A549 (cell line): Measurements from ENCODE around the gene NCAPH2. TPM values are rescaled to one million over a fixed set of nuclear protein-coding genes. Genes with fewer than 3 reads are reported as not detected.

Source experiments
- ATAC-seq, 2 experiments: fragments of 200-7000 bp in 1 of 2; fragments of >200 bp in 1 of 2; cut with Nextera tagmentation in 1 of 2; cut with Tn5 transposase in 1 of 2; 3 replicates each; pipeline versions ENCODE4 v1.8.0 to v1.9.1; 2018 to 2020; ENCODE audit warnings: mild to moderate bottlenecking in 1 of 2, moderate library complexity in 1 of 2
- CTCF ChIA-PET: fragments of 300-600 bp; sonication (Branson Sonifier 250); formaldehyde crosslinking; extraction: SDS; loops from one replicate; lab custom pipeline; 2021; ENCODE audit warnings: antibody characterized with exemption, inconsistent platforms; lab: Yijun Ruan, JAX
- POLR2A ChIA-PET: fragments of 350-600 bp; formaldehyde crosslinking; extraction: SDS; loops from one replicate; lab custom pipeline; 2021; ENCODE audit warnings: antibody characterized with exemption, inconsistent platforms; lab: Yijun Ruan, JAX
- DNase-seq, 2 experiments: peaks; one replicate each; pipeline versions ENCODE4 v3.0.0 to v3.0.0-alpha.2; 2011 to 2016; ENCODE audit warnings: low read depth in 1 of 2, low spot score in 1 of 2
- FAIRE-seq: peaks from 2 replicates; lab custom pipeline; 2011; peaks lifted over from hg19 to GRCh38; lab: Jason Lieb, UNC
- H3K27ac ChIP-seq, 2 experiments: fragments of >200 bp; sonication (Bioruptor Twin); formaldehyde crosslinking; 3 replicates each; pipeline ENCODE4 v1.5.1; 2016 to 2017
- H3K4me1 ChIP-seq: fragments of >200 bp; sonication (Bioruptor Twin); formaldehyde crosslinking; 3 replicates; pipeline ENCODE4 v1.6.1; 2016
- H3K4me2 ChIP-seq: fragments of >200 bp; sonication (Bioruptor Twin); formaldehyde crosslinking; 3 replicates; pipeline ENCODE4 v1.6.1; 2016
- H3K4me3 ChIP-seq: fragments of >200 bp; sonication (Bioruptor Twin); formaldehyde crosslinking; 3 replicates; pipeline ENCODE4 v1.5.1; 2016
- H3K9me3 ChIP-seq: fragments of >200 bp; sonication (Bioruptor Twin); formaldehyde crosslinking; 3 replicates; pipeline ENCODE4 v1.6.1; 2016
- CHD2 ChIP-seq: fragments of 150-350 bp; IDR thresholded peaks from 2 replicates; pipeline ENCODE4 v1.6.1; 2014; ENCODE audit warnings: low read length; ENCODE audit not compliant: partially characterized antibody
- CHD4 ChIP-seq: fragments of 200-600 bp; sonication (generic); IDR thresholded peaks from 2 replicates; pipeline ENCODE4 v1.6.1; 2016; ENCODE audit warnings: antibody characterized with exemption, mild to moderate bottlenecking, borderline replicate concordance
- FOXS1 ChIP-seq: fragments of 250-450 bp; sonication (Bioruptor Pico); IDR thresholded peaks from 2 replicates; pipeline ENCODE4 v1.5.0; 2020; ENCODE audit warnings: mild to moderate bottlenecking, moderate library complexity
- GATA3 ChIP-seq: IDR thresholded peaks from 2 replicates; pipeline ENCODE4 v1.6.1; 2012; ENCODE audit warnings: borderline replicate concordance
- HDAC2 ChIP-seq: fragments of 200-600 bp; sonication (generic); IDR thresholded peaks from 2 replicates; pipeline ENCODE4 v1.6.1; 2016
- HOXA7 ChIP-seq: fragments of 250-450 bp; sonication (Bioruptor Pico); IDR thresholded peaks from 2 replicates; pipeline ENCODE4 v1.5.0; 2020; ENCODE audit warnings: mild to moderate bottlenecking, moderate library complexity
- HOXB5 ChIP-seq: fragments of 250-450 bp; sonication (Bioruptor Pico); IDR thresholded peaks from 2 replicates; pipeline ENCODE4 v1.5.0; 2020; ENCODE audit warnings: mild to moderate bottlenecking, moderate library complexity
- JUN ChIP-seq, 2 experiments: fragments of >200 bp; sonication (Bioruptor Twin); formaldehyde crosslinking; IDR thresholded peaks; 2 replicates in 1 of 2; 3 replicates in 1 of 2; pipeline ENCODE4 v1.6.1; 2016 to 2017
- MYC ChIP-seq: IDR thresholded peaks from 2 replicates; pipeline ENCODE4 v1.6.1; 2012; ENCODE audit warnings: mild to moderate bottlenecking, inconsistent platforms, low read length, improper control_type of control experiment, borderline replicate concordance
- NFE2L2 ChIP-seq: fragments of 150-350 bp; conservative IDR thresholded peaks from 2 replicates; pipeline ENCODE4 v1.6.1; 2014; ENCODE audit warnings: low read length
- NR3C1 ChIP-seq: fragments of >200 bp; sonication (Bioruptor Twin); formaldehyde crosslinking; IDR thresholded peaks from 3 replicates; pipeline ENCODE4 v1.6.1; 2017
- POLR2AphosphoS2 ChIP-seq: conservative IDR thresholded peaks from 2 replicates; pipeline ENCODE4 v1.6.1; 2012; ENCODE audit warnings: low read length, improper control_type of control experiment, inconsistent platforms
- RARB ChIP-seq: fragments of 250-450 bp; sonication (Bioruptor Pico); IDR thresholded peaks from 2 replicates; pipeline ENCODE4 v1.8.0; 2021; ENCODE audit warnings: mild to moderate bottlenecking, moderate library complexity
- REST ChIP-seq: fragments of 200-600 bp; sonication (generic); IDR thresholded peaks from 2 replicates; pipeline ENCODE4 v1.6.1; 2016; ENCODE audit warnings: antibody characterized with exemption, mild to moderate bottlenecking, moderate library complexity
- RNF2 ChIP-seq: fragments of 200-600 bp; sonication (generic); IDR thresholded peaks from 2 replicates; pipeline ENCODE4 v1.6.1; 2016; ENCODE audit warnings: low read depth, mild to moderate bottlenecking, antibody characterized with exemption, moderate library complexity, borderline replicate concordance
- SREBF2 ChIP-seq: fragments of 450-650 bp; IDR thresholded peaks from 2 replicates; pipeline ENCODE4 v1.6.1; 2014; ENCODE audit warnings: mild to moderate bottlenecking, moderate library complexity
- TFCP2L1 ChIP-seq: fragments of 250-450 bp; sonication (Bioruptor Pico); IDR thresholded peaks from 2 replicates; pipeline ENCODE4 v1.5.0; 2021; ENCODE audit warnings: mild to moderate bottlenecking
- ZNF302 ChIP-seq: fragments of 250-450 bp; sonication (Bioruptor Pico); IDR thresholded peaks from 2 replicates; pipeline ENCODE4 v1.9.0; 2021; ENCODE audit warnings: inconsistent platforms, mild to moderate bottlenecking, moderate library complexity
- WGBS: methylation state at CpG from one replicate; pipeline ENCODE4 v1.1.6; 2017; ENCODE audit errors: missing lambda C conversion rate; 5-methylcytosine and 5-hydroxymethylcytosine counted together
- polyA plus RNA-seq, 4 experiments: library from polyadenylated mRNA; depleted of rRNA in 3 of 4; stranded (reverse); fragments of >200 nt; fragmentation: RNase III in 1 of 4; extraction: RNeasy Plus Mini Kit Qiagen cat#74134 plus additional on column Dnase treatment in 1 of 4; gene quantifications; 2 replicates in 3 of 4; 3 replicates in 1 of 4; pipeline ENCODE4 v1.2.3, GENCODE V29; 2011 to 2017
- TF ChIP-seq, protein P1 (sequence below): fragments of 450-650 bp; IDR thresholded peaks from 2 replicates; pipeline ENCODE4 v1.6.1; 2014; ENCODE audit warnings: antibody characterized with exemption
- TF ChIP-seq, protein P2 (sequence below): fragments of 150-350 bp; IDR thresholded peaks from 2 replicates; pipeline ENCODE4 v1.6.1; 2014; ENCODE audit warnings: low read depth, mild to moderate bottlenecking, low read length

NCAPH2 gene
- polyA plus RNA-seq, 2 of the 4 experiments (the other 2 are of a cell fraction) = 14.3 to 27.7 TPM

- CTCF ChIA-PET = interaction anchor here (1.3 to 3.0 kb wide), 2 partner anchors 8 to 50 kb away, joined by 4 to 10 read pairs; partner anchors contain the start of gene SYCE3
- Histone ChIP-seq H3K4me3 (no peak overlapping the region), H3K9me3 (no peaks in the 10 kb centered on the region), H3K27ac (no peak overlapping the region), H3K4me1 (no peaks in the 10 kb centered on the region), H3K4me2 (no peak overlapping the region)
- no peak for TF ChIP-seq NR3C1
- ATAC-seq (no peak), DNase-seq (no peak), FAIRE-seq (no peak)
- 88% methylated on average over 7 of the region's 12 CpGs for WGBS
- POLR2A ChIA-PET = no interaction called here
These were observed 62.8 kb downstream of the NCAPH2 start for GRCh38 chr22:50570861-50571260.

- WGBS = 93% methylated on average over 13 of the region's 26 CpGs
- H3K9me3 ChIP-seq = no peaks in the 10 kb centered on the region
- H3K27ac ChIP-seq = no peak overlapping the region
- H3K4me1 ChIP-seq = no peaks in the 10 kb centered on the region
- TF ChIP-seq, protein P1, sequence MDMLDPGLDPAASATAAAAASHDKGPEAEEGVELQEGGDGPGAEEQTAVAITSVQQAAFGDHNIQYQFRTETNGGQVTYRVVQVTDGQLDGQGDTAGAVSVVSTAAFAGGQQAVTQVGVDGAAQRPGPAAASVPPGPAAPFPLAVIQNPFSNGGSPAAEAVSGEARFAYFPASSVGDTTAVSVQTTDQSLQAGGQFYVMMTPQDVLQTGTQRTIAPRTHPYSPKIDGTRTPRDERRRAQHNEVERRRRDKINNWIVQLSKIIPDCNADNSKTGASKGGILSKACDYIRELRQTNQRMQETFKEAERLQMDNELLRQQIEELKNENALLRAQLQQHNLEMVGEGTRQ = no peak
- no peak for TF ChIP-seq RARB
- TF ChIP-seq ZNF302 (CRISPR knock-in tag) = no peak
- no peak for TF ChIP-seq NFE2L2
- TF ChIP-seq MYC = no peak
- TF ChIP-seq TFCP2L1 = no peak
- no peak for TF ChIP-seq FOXS1 (CRISPR knock-in tag)
- TF ChIP-seq HDAC2 = no peak
- TF ChIP-seq POLR2AphosphoS2 = no peak
- TF ChIP-seq, protein P2, sequence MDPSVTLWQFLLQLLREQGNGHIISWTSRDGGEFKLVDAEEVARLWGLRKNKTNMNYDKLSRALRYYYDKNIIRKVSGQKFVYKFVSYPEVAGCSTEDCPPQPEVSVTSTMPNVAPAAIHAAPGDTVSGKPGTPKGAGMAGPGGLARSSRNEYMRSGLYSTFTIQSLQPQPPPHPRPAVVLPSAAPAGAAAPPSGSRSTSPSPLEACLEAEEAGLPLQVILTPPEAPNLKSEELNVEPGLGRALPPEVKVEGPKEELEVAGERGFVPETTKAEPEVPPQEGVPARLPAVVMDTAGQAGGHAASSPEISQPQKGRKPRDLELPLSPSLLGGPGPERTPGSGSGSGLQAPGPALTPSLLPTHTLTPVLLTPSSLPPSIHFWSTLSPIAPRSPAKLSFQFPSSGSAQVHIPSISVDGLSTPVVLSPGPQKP = no peak
- TF ChIP-seq CHD4 = no peak
- TF ChIP-seq CHD2 = no peak
- TF ChIP-seq SREBF2 = no peak
- TF ChIP-seq HOXB5 (CRISPR knock-in tag) = no peak
- TF ChIP-seq GATA3 = no peak
- no peak for TF ChIP-seq JUN (IDR thresholded peaks at IDR 0.05)
- no peak for TF ChIP-seq HOXA7 (CRISPR knock-in tag)
- no peak for TF ChIP-seq REST
- no peak for TF ChIP-seq RNF2
- H3K4me2 ChIP-seq = no peak overlapping the region
- DNase-seq (no peak), ATAC-seq (no peak), FAIRE-seq (no peak)
- ChIA-PET POLR2A (no interaction called here), CTCF (interaction anchor here (1.3 to 1.6 kb wide), 3 partner anchors 9 to 46 kb away, joined by 4 to 6 read pairs (median 5); partner anchors contain the start of genes SCO2 and SYCE3)
- no peak overlapping the region for H3K4me3 ChIP-seq
These were observed 63.5 kb downstream of the NCAPH2 start for GRCh38 chr22:50571264-50572175.
